HCT116 (cell line): Measurements from ENCODE around the gene SDF4. TPM values are rescaled to one million over a fixed set of nuclear protein-coding genes. Genes with fewer than 3 reads are reported as not detected.

Source experiments
- ATF3 ChIP-seq: IDR thresholded peaks from 2 replicates; pipeline ENCODE4 v1.6.1; 2012
- CTCF ChIP-seq, 3 experiments: fragments of 200-600 bp in 1 of 3; sonication (generic) in 1 of 3; IDR thresholded peaks in 2 of 3; conservative IDR thresholded peaks in 1 of 3; 2 replicates each; pipeline ENCODE4 v1.5.1; 2012 to 2017; ENCODE audit warnings: low read depth in 2 of 3, low read length in 2 of 3, antibody characterized with exemption in 1 of 3, borderline replicate concordance in 1 of 3, control low read depth in 1 of 3, mild to moderate bottlenecking in 1 of 3, mixed read lengths in 1 of 3, mixed run types in 1 of 3, moderate library complexity in 1 of 3; ENCODE audit not compliant: insufficient read depth in 1 of 3
- JUND ChIP-seq: IDR thresholded peaks from 2 replicates; pipeline ENCODE4 v1.6.1; 2012
- POLR2A ChIP-seq: IDR thresholded peaks from 2 replicates; pipeline ENCODE4 v1.7.0; 2011; ENCODE audit warnings: borderline replicate concordance; ENCODE audit not compliant: insufficient read depth, insufficient read length; ENCODE audit errors: extremely low read depth
- REST ChIP-seq: IDR thresholded peaks from 2 replicates; pipeline ENCODE4 v1.6.1; 2012; ENCODE audit warnings: low read depth
- SIN3A ChIP-seq: IDR thresholded peaks from 2 replicates; pipeline ENCODE4 v1.6.1; 2012; ENCODE audit warnings: low read depth
- TCF7L2 ChIP-seq: IDR thresholded peaks from 2 replicates; pipeline ENCODE4 v1.7.0; 2011; ENCODE audit warnings: borderline replicate concordance, inconsistent platforms; ENCODE audit not compliant: insufficient read depth, insufficient read length; ENCODE audit errors: extremely low read depth
- ZFX ChIP-seq: fragments of 450-650 bp; IDR thresholded peaks from 2 replicates; pipeline ENCODE4 v1.6.1; 2017
- total RNA-seq: library from RNA; stranded (reverse); gene quantifications from one replicate; pipeline ENCODE4 v1.2.1, GENCODE V29; 2021; ENCODE audit not compliant: unreplicated experiment

The SDF4 gene
- total RNA-seq, 1 experiment from 2014 or later: 133 TPM

- no peak for TF ChIP-seq REST
- TF ChIP-seq ATF3: no peak
- no peak for TF ChIP-seq CTCF (IDR thresholded peaks at IDR 0.05 in 2 of 3, conservative IDR thresholded peaks at IDR 0.05 in 1 of 3; ENCODE audit: borderline replicate concordance in 1 of 3, insufficient read depth in 1 of 3, low read depth in 2 of 3, low read length in 2 of 3)
- TF ChIP-seq POLR2A: no peak
- TF ChIP-seq SIN3A: no peak
- no peak for TF ChIP-seq TCF7L2
- TF ChIP-seq JUND: no peak
- TF ChIP-seq ZFX: no peak
Measured at GRCh38 chr1:1236945-1237873, 5.4 kb upstream of the SDF4 start (continued).
